Endometrial microvascular endothelial cells (primary cell): ENCODE measurements around the gene THOC5. TPM values are rescaled to one million over a fixed set of nuclear protein-coding genes. Genes with fewer than 3 reads are reported as not detected.

Experiments used
- total RNA-seq: library from RNA; depleted of rRNA; stranded (reverse); fragments of >200 nt; gene quantifications from one replicate; pipeline ENCODE4 v1.2.3, GENCODE V29; 2015; ENCODE audit errors: inconsistent ontology term

THOC5 gene
- total RNA-seq, 1 donor from 2014 or later, result 47.7 TPM

Other genes with a start within 250 kb of the THOC5 start
- gene GAS2L1, start 247.1 kb downstream of the THOC5 start, total RNA-seq, result 39.6 TPM
- gene RASL10A, start 238.1 kb downstream of the THOC5 start, total RNA-seq, result not detected
- gene AP1B1, start 165.2 kb downstream of the THOC5 start, total RNA-seq, result 112 TPM
- gene RFPL1, start 115.2 kb downstream of the THOC5 start, total RNA-seq, result not detected
- gene NEFH, start 73.5 kb downstream of the THOC5 start, total RNA-seq, result 0.93 TPM
- 42.0 TPM for gene NIPSNAP1, start 27.4 kb upstream of the THOC5 start, total RNA-seq
- 127 TPM for gene NF2, start 49.9 kb upstream of the THOC5 start, total RNA-seq
- not detected for gene CABP7, start 166.2 kb upstream of the THOC5 start, total RNA-seq
- gene ZMAT5, start 213.2 kb upstream of the THOC5 start, total RNA-seq, result 15.9 TPM
- gene UQCR10, start 213.6 kb upstream of the THOC5 start, total RNA-seq, result 59.6 TPM